Activated CD4-positive, alpha-beta T cell treated with anti-CD3 and anti-CD28 coated beads, Interleukin-2, Interleukin-6, amounts not matched to agents 100 ng/mL and 50 ng/mL, durations not matched to agents 16 hours and 8 hours (primary cell): ENCODE measurements around the gene PDE3A.
"Not testable (repeated sequence)": the region's sequence is repeated elsewhere in the genome, so short reads cannot be mapped to it uniquely, and the experiment has no call there.

Source experiments
- DNase-seq: peaks from one replicate; pipeline ENCODE4 v3.0.0-alpha.2; 2020

The PDE3A gene

GRCh38 chr12:20368114-20368650 lies at the start of gene PDE3A:
TSS of gene PDE3A (plus strand) at chr12:20368537. CDS start at chr12:20369285, 748 bp downstream.
- DNase-seq: no peak

GRCh38 chr12:20319366-20319765 lies 49.0 kb upstream of the PDE3A start:
- DNase-seq: no peak

- DNase-seq: no peak
Measured at GRCh38 chr12:20320552-20320951, 47.8 kb upstream of the PDE3A start.

GRCh38 chr12:20330826-20331505 lies 37.4 kb upstream of the PDE3A start:
- DNase-seq: not testable (repeated sequence)

- DNase-seq: no peak
Measured at GRCh38 chr12:20339060-20339459, 29.3 kb upstream of the PDE3A start.

- DNase-seq: no peak
Measured at GRCh38 chr12:20342111-20342510, 26.2 kb upstream of the PDE3A start.

GRCh38 chr12:20345866-20346265 lies 22.5 kb upstream of the PDE3A start:
- DNase-seq: no peak

GRCh38 chr12:20350026-20350425 lies 18.3 kb upstream of the PDE3A start:
- no peak for DNase-seq

GRCh38 chr12:20350495-20350894 lies 17.8 kb upstream of the PDE3A start:
- DNase-seq: no peak

GRCh38 chr12:20351406-20351805 lies 16.9 kb upstream of the PDE3A start:
- DNase-seq: no peak

- no peak for DNase-seq
Measured at GRCh38 chr12:20356048-20356447, 12.3 kb upstream of the PDE3A start.

GRCh38 chr12:20360407-20360806 lies 7.9 kb upstream of the PDE3A start:
- DNase-seq: no peak

- no peak for DNase-seq
Measured at GRCh38 chr12:20361416-20361815, 6.9 kb upstream of the PDE3A start.

GRCh38 chr12:20364501-20364900 lies 3.8 kb upstream of the PDE3A start:
- no peak for DNase-seq

GRCh38 chr12:20366776-20367409 lies 1.4 kb upstream of the PDE3A start:
- DNase-seq: no peak

- DNase-seq: no peak
Measured at GRCh38 chr12:20367583-20368113, 689 bp upstream of the PDE3A start.

- DNase-seq: no peak
Measured at GRCh38 chr12:20368651-20369304, 441 bp downstream of the PDE3A start.

GRCh38 chr12:20369305-20370013 lies 1.1 kb downstream of the PDE3A start:
- DNase-seq: peak; percentile 6

- no peak for DNase-seq
Measured at GRCh38 chr12:20370014-20370386, 1.7 kb downstream of the PDE3A start.

- DNase-seq: no peak
Measured at GRCh38 chr12:20370866-20371519, 2.7 kb downstream of the PDE3A start.

GRCh38 chr12:20372326-20373096 lies 4.2 kb downstream of the PDE3A start:
- DNase-seq: no peak

- DNase-seq: no peak
Measured at GRCh38 chr12:20374795-20375194, 6.5 kb downstream of the PDE3A start.
